ENCODE results near the gene CCDC136. TPM values are rescaled to one million over a fixed set of nuclear protein-coding genes. Genes with fewer than 3 reads are reported as not detected.

Gene CCDC136
- total RNA-seq, 4 donors from 2014 or later: 0.35 to 35.5 (median 6.1) TPM

DNA sequence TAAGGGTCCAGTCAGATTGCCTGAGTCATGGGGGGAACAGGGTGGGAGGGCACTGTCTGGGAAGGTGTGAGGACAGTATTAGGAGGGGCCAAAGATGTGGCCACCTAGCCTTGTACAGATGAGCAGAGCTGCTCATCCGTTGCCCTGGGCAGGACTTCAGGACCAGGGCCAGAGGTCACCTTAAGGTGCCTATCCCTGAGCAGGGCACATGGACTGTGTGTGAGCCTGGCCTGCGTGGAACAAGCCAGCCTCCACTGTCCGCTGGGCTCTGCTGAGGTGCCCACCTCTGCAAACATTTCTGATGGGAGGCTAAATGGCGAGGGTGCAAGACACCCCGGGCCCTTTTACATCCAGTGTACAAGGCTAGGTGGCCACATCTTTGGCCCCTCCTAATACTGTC, 12.8 kb upstream of the CCDC136 start:
- no peak for DNase-seq
- TF ChIP-seq, protein P1, sequence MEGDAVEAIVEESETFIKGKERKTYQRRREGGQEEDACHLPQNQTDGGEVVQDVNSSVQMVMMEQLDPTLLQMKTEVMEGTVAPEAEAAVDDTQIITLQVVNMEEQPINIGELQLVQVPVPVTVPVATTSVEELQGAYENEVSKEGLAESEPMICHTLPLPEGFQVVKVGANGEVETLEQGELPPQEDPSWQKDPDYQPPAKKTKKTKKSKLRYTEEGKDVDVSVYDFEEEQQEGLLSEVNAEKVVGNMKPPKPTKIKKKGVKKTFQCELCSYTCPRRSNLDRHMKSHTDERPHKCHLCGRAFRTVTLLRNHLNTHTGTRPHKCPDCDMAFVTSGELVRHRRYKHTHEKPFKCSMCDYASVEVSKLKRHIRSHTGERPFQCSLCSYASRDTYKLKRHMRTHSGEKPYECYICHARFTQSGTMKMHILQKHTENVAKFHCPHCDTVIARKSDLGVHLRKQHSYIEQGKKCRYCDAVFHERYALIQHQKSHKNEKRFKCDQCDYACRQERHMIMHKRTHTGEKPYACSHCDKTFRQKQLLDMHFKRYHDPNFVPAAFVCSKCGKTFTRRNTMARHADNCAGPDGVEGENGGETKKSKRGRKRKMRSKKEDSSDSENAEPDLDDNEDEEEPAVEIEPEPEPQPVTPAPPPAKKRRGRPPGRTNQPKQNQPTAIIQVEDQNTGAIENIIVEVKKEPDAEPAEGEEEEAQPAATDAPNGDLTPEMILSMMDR (IDR thresholded peaks at IDR 0.05): no peak
- TF ChIP-seq POLR2A (IDR thresholded peaks at IDR 0.05): no peak
- Histone ChIP-seq H3K27ac (no peak overlapping the region), H3K4me3 (no peak overlapping the region), H3K4me1 (no peaks in the 10 kb centered on the region), H3K27me3 (no peaks in the 10 kb centered on the region), H3K36me3 (no peaks in the 10 kb centered on the region), H3K9me3 (no peaks in the 10 kb centered on the region)

DNA sequence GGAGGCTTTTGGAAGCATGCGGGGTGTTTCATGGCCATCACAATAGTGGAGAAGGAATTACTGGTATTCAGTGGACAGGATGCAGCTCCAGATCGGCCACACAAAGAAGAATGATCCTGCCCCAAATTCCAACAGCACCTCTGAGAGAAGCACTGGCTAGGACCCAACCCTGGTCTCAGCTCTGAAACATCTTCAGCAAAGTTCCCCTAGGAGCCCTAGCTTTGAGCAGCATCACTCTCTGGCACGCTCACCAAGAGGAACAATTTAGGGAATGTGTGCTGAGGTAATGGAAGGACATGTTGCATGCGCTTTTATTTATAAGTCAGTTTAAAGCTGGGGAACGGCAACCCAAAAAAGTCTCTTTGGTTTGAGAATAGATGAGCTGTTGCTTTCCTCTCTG, 10.6 kb upstream of the CCDC136 start:
- Histone ChIP-seq H3K4me3 (no peak overlapping the region), H3K27me3 (no peaks in the 10 kb centered on the region), H3K27ac (peak overlapping the region in 1 of 4 donors; percentile 45), H3K36me3 (no peaks in the 10 kb centered on the region), H3K9me3 (no peaks in the 10 kb centered on the region), H3K4me1 (no peaks in the 10 kb centered on the region)
- no peak for DNase-seq
- no peak for TF ChIP-seq POLR2A (IDR thresholded peaks at IDR 0.05)
- TF ChIP-seq, protein P1 (IDR thresholded peaks at IDR 0.05): no peak

DNA sequence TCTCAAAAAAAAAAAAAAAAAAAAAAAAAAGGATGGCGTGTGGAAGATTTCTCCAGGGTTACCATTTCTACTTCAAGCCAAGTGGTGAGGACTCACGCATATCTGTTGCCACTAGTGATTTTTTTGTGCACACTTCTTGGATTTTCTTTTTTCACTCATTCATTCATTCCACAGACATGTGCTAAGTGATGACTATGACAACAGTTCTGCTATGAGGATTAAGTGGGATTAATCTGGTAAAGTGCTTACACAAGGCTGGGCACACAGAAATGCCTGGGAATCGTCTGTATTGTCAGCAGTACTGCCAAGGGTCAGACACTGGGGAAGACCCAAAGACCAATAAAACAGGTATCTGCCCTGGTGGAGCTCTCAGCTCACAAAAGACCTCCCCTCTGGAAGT, 9.9 kb upstream of the CCDC136 start:
- Histone ChIP-seq H3K4me1 (no peaks in the 10 kb centered on the region), H3K27ac (peak overlapping the region in 1 of 4 donors; percentile 45), H3K27me3 (no peaks in the 10 kb centered on the region), H3K9me3 (no peaks in the 10 kb centered on the region), H3K4me3 (no peak overlapping the region), H3K36me3 (no peaks in the 10 kb centered on the region)
- DNase-seq: no peak
- TF ChIP-seq POLR2A (IDR thresholded peaks at IDR 0.05): no peak
- TF ChIP-seq, protein P1 (IDR thresholded peaks at IDR 0.05): no peak

DNA sequence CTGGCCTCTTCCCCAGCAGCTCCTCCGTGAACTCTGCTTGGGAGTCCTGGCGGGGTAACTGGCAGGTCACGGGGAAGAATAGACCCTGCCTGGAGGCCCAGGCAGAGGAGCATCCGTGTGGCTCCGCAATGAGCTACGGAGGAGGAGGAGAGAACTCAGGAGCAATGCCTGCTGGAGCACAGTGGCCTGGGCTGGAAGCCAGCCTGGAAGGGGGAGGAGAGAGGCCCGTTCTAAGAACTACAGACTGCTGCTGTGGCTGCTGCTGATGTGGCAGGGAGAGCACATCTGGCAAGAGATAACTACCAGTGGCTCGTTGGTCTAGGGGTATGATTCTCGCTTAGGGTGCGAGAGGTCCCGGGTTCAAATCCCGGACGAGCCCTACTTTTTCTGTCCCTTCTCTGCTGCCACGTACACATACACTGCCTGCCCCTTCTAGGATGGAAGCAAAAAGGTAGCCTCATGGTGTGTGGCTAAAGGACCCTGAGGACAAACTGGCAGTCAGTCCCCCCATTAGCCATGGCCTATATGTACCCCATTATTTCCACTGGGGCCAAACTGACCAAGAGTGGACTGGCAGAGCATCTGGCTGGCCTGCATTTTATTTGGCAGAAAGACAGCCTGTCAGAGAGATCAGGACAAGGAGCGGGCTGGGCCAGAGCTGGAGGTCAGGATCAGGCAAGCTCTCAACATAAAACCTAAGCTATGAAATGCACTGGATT, 8.5 kb upstream of the CCDC136 start:
- no peak overlapping the region for H3K4me3 ChIP-seq
- no peaks in the 10 kb centered on the region for H3K4me1 ChIP-seq
- H3K27me3 ChIP-seq: no peaks in the 10 kb centered on the region
- no peak for TF ChIP-seq POLR2A (IDR thresholded peaks at IDR 0.05)
- TF ChIP-seq, protein P1 (IDR thresholded peaks at IDR 0.05): no peak
- no peaks in the 10 kb centered on the region for H3K9me3 ChIP-seq
- H3K27ac ChIP-seq: peak overlapping the region in 1 of 4 donors; percentile 45
- H3K36me3 ChIP-seq: no peaks in the 10 kb centered on the region
- DNase-seq: peak in 1 of 3 donors; percentile 52

DNA sequence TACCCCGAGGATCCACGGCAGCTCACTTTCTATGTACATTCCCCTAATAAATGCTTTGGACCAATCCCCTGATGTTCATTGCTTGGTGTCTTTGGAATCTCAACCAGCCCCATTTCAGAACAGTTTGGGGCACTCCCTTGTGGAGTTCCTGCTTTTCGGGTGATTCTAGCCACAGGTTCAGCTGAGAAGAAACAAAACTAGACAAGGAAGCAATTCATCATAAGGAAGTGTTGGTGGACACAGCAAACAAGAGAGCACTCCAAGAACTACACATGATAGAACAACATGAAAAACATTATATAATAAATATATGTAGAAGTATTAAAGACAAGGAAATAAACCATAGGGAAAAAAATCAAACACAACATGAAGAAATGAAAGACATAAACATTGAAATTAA, 6.0 kb upstream of the CCDC136 start:
- no peaks in the 10 kb centered on the region for H3K27me3 ChIP-seq
- no peaks in the 10 kb centered on the region for H3K9me3 ChIP-seq
- no peak overlapping the region for H3K27ac ChIP-seq
- peaks cover 0 to 5% (median 0%) of the 10 kb centered on the region in 4 donors for H3K4me1 ChIP-seq
- H3K36me3 ChIP-seq: no peaks in the 10 kb centered on the region
- H3K4me3 ChIP-seq: no peak overlapping the region
- DNase-seq: no peak
- no peak for TF ChIP-seq POLR2A (IDR thresholded peaks at IDR 0.05)
- TF ChIP-seq, protein P1 (IDR thresholded peaks at IDR 0.05): no peak
